WTC11 (cell line): ENCODE measurements around the gene TEKT2. TPM values are rescaled to one million over a fixed set of nuclear protein-coding genes. Genes with fewer than 3 reads are reported as not detected.

Experiments used
- ATAC-seq: fragments of 200-7000 bp; cut with Tn5 transposase; 2 replicates; pipeline ENCODE4 v1.10.0; 2021; ENCODE audit warnings: mild to moderate bottlenecking, moderate library complexity
- CTCF ChIA-PET: fragments of 300-600 bp; sonication (Branson Sonifier 250); formaldehyde crosslinking; loops from one replicate; lab custom pipeline; 2021; ENCODE audit warnings: antibody characterized with exemption; lab: Charles Lee
- POLR2A ChIA-PET: fragments of 350-600 bp; sonication (Branson Sonifier 250); formaldehyde crosslinking; loops from one replicate; lab custom pipeline; 2021; ENCODE audit warnings: antibody characterized with exemption; lab: Charles Lee
- DNase-seq: peaks from one replicate; pipeline ENCODE4 v3.0.0; 2021; ENCODE audit warnings: low spot score
- H3K27ac Mint-ChIP-seq: 2 replicates; pipeline ENCODE4 v1.8.0; 2021; ENCODE audit warnings: mixed read lengths
- H3K27me3 Mint-ChIP-seq: 2 replicates; pipeline ENCODE4 v1.8.0; 2021; ENCODE audit warnings: low read depth, mild to moderate bottlenecking, moderate library complexity, mixed read lengths
- H3K36me3 Mint-ChIP-seq: 2 replicates; pipeline ENCODE4 v1.8.0; 2021; ENCODE audit warnings: mixed read lengths
- H3K4me1 Mint-ChIP-seq: 2 replicates; pipeline ENCODE4 v1.8.0; 2022; ENCODE audit warnings: mixed read lengths
- H3K4me3 Mint-ChIP-seq: 2 replicates; pipeline ENCODE4 v1.8.0; 2021; ENCODE audit warnings: mild to moderate bottlenecking, moderate library complexity, mixed read lengths
- H3K9me3 Mint-ChIP-seq: 2 replicates; pipeline ENCODE4 v1.8.0; 2021; ENCODE audit warnings: mixed read lengths
- CREM ChIP-seq: sonication (generic); formaldehyde crosslinking; IDR thresholded peaks from 2 replicates; pipeline ENCODE4 v1.8.1; 2022; ENCODE audit warnings: mild to moderate bottlenecking, missing genetic modification reagents, moderate library complexity
- CTCF ChIP-seq: fragments of 200-600 bp; IDR thresholded peaks from 2 replicates; pipeline ENCODE4 v1.8.0; 2022; ENCODE audit warnings: antibody characterized with exemption
- EMX1 ChIP-seq: fragments of 250-450 bp; sonication (Bioruptor Pico); IDR thresholded peaks from 2 replicates; pipeline ENCODE4 v1.8.0; 2021; ENCODE audit warnings: mild to moderate bottlenecking
- GABPB1 ChIP-seq: sonication (generic); formaldehyde crosslinking; IDR thresholded peaks from 2 replicates; pipeline ENCODE4 v1.8.1; 2023; ENCODE audit warnings: mild to moderate bottlenecking, missing genetic modification reagents
- MXD4 ChIP-seq: fragments of 250-450 bp; sonication (Bioruptor Pico); IDR thresholded peaks from 2 replicates; pipeline ENCODE4 v1.8.0; 2021; ENCODE audit warnings: mild to moderate bottlenecking, moderate library complexity, borderline replicate concordance
- NR2C2 ChIP-seq: sonication (generic); formaldehyde crosslinking; IDR thresholded peaks from 2 replicates; pipeline ENCODE4 v1.8.0; 2022; ENCODE audit warnings: mild to moderate bottlenecking, missing genetic modification reagents
- OVOL2 ChIP-seq: fragments of 250-450 bp; sonication (Bioruptor Pico); IDR thresholded peaks from 2 replicates; pipeline ENCODE4 v1.9.0; 2021; ENCODE audit warnings: mild to moderate bottlenecking, borderline replicate concordance
- SMAD3 ChIP-seq: sonication (generic); formaldehyde crosslinking; IDR thresholded peaks from 2 replicates; pipeline ENCODE4 v1.8.0; 2022; ENCODE audit warnings: missing genetic modification reagents, mild to moderate bottlenecking, borderline replicate concordance
- SP1 ChIP-seq: sonication (generic); formaldehyde crosslinking; conservative IDR thresholded peaks from 2 replicates; pipeline ENCODE4 v1.8.1; 2022; ENCODE audit warnings: missing genetic modification reagents
- ZNF138 ChIP-seq: sonication (generic); formaldehyde crosslinking; conservative IDR thresholded peaks from 2 replicates; pipeline ENCODE4 v1.8.1; 2022; ENCODE audit warnings: mild to moderate bottlenecking, moderate library complexity, missing genetic modification reagents
- ZNF396 ChIP-seq: fragments of 250-450 bp; sonication (Bioruptor Pico); IDR thresholded peaks from 2 replicates; pipeline ENCODE4 v1.8.0; 2021; ENCODE audit warnings: mild to moderate bottlenecking, moderate library complexity, borderline replicate concordance
- ZSCAN18 ChIP-seq: fragments of 250-450 bp; sonication (Bioruptor Pico); IDR thresholded peaks from 2 replicates; pipeline ENCODE4 v2.1.2; 2022; ENCODE audit warnings: mild to moderate bottlenecking, moderate library complexity
- total RNA-seq: library from RNA; stranded (reverse); gene quantifications from 3 replicates; pipeline ENCODE4 v1.2.3, GENCODE V29; 2021
- TF ChIP-seq, protein P1 (sequence below): sonication (generic); formaldehyde crosslinking; IDR thresholded peaks from 2 replicates; pipeline ENCODE4 v1.8.0; 2022; ENCODE audit warnings: missing genetic modification reagents
- TF ChIP-seq, protein P2 (sequence below): fragments of 250-450 bp; sonication (Bioruptor Pico); IDR thresholded peaks from 2 replicates; pipeline ENCODE4 v1.9.0; 2021; ENCODE audit warnings: mild to moderate bottlenecking, borderline replicate concordance
- TF ChIP-seq, protein P3 (sequence below): sonication (generic); formaldehyde crosslinking; IDR thresholded peaks from 2 replicates; pipeline ENCODE4 v1.8.0; 2023; ENCODE audit warnings: mild to moderate bottlenecking, missing genetic modification reagents
- TF ChIP-seq, protein P4 (sequence below): sonication (generic); formaldehyde crosslinking; IDR thresholded peaks from 2 replicates; pipeline ENCODE4 v1.8.1; 2023; ENCODE audit warnings: mild to moderate bottlenecking, missing genetic modification reagents

Gene TEKT2
- total RNA-seq, 1 experiment from 2014 or later, result 1.9 TPM

DNA sequence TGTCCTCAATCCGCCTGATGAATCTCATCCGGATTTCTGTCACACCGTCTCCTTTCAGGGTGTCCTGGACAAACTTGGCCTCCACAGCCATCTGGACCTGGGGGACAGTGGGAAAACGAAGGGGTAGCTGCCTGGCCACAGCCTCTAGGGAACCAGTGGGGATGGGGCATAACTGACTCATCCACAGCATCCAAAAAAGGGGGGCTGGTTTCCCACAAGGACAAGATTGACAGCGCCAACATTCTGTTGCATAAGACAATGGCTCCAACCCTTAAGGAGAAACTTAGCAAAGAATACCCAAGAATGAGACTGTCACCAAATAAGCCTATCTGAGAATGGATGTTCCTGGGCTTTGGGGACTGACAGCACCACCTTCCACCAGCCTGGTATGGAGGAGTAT lies 53.3 kb downstream of the TEKT2 start:
- H3K27me3 Mint-ChIP-seq, result no peaks in the 10 kb centered on the region
- H3K36me3 Mint-ChIP-seq, result peaks cover 20% of the 10 kb centered on the region; the same call in 1 of the 2 replicates
- H3K27ac Mint-ChIP-seq, result no peak overlapping the region
- H3K9me3 Mint-ChIP-seq, result no peaks in the 10 kb centered on the region
- TF ChIP-seq MXD4 (CRISPR knock-in tag) (no peak), CTCF (no peak), ZNF396 (CRISPR knock-in tag) (no peak), ZNF138 (CRISPR knock-in tag) (no peak), SMAD3 (CRISPR knock-in tag) (no peak), CREM (no peak)
- TF ChIP-seq, protein P1, sequence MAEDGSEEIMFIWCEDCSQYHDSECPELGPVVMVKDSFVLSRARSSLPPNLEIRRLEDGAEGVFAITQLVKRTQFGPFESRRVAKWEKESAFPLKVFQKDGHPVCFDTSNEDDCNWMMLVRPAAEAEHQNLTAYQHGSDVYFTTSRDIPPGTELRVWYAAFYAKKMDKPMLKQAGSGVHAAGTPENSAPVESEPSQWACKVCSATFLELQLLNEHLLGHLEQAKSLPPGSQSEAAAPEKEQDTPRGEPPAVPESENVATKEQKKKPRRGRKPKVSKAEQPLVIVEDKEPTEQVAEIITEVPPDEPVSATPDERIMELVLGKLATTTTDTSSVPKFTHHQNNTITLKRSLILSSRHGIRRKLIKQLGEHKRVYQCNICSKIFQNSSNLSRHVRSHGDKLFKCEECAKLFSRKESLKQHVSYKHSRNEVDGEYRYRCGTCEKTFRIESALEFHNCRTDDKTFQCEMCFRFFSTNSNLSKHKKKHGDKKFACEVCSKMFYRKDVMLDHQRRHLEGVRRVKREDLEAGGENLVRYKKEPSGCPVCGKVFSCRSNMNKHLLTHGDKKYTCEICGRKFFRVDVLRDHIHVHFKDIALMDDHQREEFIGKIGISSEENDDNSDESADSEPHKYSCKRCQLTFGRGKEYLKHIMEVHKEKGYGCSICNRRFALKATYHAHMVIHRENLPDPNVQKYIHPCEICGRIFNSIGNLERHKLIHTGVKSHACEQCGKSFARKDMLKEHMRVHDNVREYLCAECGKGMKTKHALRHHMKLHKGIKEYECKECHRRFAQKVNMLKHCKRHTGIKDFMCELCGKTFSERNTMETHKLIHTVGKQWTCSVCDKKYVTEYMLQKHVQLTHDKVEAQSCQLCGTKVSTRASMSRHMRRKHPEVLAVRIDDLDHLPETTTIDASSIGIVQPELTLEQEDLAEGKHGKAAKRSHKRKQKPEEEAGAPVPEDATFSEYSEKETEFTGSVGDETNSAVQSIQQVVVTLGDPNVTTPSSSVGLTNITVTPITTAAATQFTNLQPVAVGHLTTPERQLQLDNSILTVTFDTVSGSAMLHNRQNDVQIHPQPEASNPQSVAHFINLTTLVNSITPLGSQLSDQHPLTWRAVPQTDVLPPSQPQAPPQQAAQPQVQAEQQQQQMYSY, result no peak
- TF ChIP-seq, protein P2, sequence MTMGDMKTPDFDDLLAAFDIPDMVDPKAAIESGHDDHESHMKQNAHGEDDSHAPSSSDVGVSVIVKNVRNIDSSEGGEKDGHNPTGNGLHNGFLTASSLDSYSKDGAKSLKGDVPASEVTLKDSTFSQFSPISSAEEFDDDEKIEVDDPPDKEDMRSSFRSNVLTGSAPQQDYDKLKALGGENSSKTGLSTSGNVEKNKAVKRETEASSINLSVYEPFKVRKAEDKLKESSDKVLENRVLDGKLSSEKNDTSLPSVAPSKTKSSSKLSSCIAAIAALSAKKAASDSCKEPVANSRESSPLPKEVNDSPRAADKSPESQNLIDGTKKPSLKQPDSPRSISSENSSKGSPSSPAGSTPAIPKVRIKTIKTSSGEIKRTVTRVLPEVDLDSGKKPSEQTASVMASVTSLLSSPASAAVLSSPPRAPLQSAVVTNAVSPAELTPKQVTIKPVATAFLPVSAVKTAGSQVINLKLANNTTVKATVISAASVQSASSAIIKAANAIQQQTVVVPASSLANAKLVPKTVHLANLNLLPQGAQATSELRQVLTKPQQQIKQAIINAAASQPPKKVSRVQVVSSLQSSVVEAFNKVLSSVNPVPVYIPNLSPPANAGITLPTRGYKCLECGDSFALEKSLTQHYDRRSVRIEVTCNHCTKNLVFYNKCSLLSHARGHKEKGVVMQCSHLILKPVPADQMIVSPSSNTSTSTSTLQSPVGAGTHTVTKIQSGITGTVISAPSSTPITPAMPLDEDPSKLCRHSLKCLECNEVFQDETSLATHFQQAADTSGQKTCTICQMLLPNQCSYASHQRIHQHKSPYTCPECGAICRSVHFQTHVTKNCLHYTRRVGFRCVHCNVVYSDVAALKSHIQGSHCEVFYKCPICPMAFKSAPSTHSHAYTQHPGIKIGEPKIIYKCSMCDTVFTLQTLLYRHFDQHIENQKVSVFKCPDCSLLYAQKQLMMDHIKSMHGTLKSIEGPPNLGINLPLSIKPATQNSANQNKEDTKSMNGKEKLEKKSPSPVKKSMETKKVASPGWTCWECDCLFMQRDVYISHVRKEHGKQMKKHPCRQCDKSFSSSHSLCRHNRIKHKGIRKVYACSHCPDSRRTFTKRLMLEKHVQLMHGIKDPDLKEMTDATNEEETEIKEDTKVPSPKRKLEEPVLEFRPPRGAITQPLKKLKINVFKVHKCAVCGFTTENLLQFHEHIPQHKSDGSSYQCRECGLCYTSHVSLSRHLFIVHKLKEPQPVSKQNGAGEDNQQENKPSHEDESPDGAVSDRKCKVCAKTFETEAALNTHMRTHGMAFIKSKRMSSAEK (CRISPR knock-in tag), result no peak
- TF ChIP-seq, all 79 proteins: peak for 0
- ChIA-PET CTCF (interaction anchor here (2.0 to 5.5 kb wide), 2 partner anchors 12 to 41 kb away, joined by 6 to 142 read pairs; partner anchors contain the start of gene TRAPPC3), POLR2A (interaction anchor here (1.1 kb wide), 1 partner anchor 12 kb away, joined by 3 read pairs; the partner anchor contains the start of gene TRAPPC3)
- no peak for ATAC-seq
- Mint-ChIP-seq H3K4me3 (no peak overlapping the region), H3K4me1 (peaks cover 6% of the 10 kb centered on the region)
- DNase-seq, result no peak

GRCh38 chr1:36137776-36138175 lies 53.9 kb downstream of the TEKT2 start:
- peaks cover 20% of the 10 kb centered on the region; the same call in 1 of the 2 replicates for H3K36me3 Mint-ChIP-seq
- CTCF ChIA-PET, result interaction anchor here (2.0 kb wide), 1 partner anchor 11 kb away, joined by 6 read pairs; the partner anchor contains the start of gene TRAPPC3
- TF ChIP-seq, protein P3, sequence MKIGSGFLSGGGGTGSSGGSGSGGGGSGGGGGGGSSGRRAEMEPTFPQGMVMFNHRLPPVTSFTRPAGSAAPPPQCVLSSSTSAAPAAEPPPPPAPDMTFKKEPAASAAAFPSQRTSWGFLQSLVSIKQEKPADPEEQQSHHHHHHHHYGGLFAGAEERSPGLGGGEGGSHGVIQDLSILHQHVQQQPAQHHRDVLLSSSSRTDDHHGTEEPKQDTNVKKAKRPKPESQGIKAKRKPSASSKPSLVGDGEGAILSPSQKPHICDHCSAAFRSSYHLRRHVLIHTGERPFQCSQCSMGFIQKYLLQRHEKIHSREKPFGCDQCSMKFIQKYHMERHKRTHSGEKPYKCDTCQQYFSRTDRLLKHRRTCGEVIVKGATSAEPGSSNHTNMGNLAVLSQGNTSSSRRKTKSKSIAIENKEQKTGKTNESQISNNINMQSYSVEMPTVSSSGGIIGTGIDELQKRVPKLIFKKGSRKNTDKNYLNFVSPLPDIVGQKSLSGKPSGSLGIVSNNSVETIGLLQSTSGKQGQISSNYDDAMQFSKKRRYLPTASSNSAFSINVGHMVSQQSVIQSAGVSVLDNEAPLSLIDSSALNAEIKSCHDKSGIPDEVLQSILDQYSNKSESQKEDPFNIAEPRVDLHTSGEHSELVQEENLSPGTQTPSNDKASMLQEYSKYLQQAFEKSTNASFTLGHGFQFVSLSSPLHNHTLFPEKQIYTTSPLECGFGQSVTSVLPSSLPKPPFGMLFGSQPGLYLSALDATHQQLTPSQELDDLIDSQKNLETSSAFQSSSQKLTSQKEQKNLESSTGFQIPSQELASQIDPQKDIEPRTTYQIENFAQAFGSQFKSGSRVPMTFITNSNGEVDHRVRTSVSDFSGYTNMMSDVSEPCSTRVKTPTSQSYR (CRISPR knock-in tag), result no peak
- no peak for TF ChIP-seq EMX1 (CRISPR knock-in tag)
- no peak for TF ChIP-seq CTCF
- TF ChIP-seq NR2C2, result no peak
- no peak for TF ChIP-seq OVOL2
- no peak for TF ChIP-seq ZSCAN18 (CRISPR knock-in tag)
- TF ChIP-seq, protein P4, sequence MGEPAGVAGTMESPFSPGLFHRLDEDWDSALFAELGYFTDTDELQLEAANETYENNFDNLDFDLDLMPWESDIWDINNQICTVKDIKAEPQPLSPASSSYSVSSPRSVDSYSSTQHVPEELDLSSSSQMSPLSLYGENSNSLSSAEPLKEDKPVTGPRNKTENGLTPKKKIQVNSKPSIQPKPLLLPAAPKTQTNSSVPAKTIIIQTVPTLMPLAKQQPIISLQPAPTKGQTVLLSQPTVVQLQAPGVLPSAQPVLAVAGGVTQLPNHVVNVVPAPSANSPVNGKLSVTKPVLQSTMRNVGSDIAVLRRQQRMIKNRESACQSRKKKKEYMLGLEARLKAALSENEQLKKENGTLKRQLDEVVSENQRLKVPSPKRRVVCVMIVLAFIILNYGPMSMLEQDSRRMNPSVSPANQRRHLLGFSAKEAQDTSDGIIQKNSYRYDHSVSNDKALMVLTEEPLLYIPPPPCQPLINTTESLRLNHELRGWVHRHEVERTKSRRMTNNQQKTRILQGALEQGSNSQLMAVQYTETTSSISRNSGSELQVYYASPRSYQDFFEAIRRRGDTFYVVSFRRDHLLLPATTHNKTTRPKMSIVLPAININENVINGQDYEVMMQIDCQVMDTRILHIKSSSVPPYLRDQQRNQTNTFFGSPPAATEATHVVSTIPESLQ (CRISPR knock-in tag), result no peak
- no peak for TF ChIP-seq GABPB1
- no peak for TF ChIP-seq SP1 (CRISPR knock-in tag)

More at GRCh38 chr1:36137776-36138175, 53.9 kb downstream of the TEKT2 start:
- Mint-ChIP-seq H3K27ac (no peak overlapping the region), H3K9me3 (no peaks in the 10 kb centered on the region), H3K4me3 (no peak overlapping the region), H3K4me1 (peaks cover 6% of the 10 kb centered on the region), H3K27me3 (no peaks in the 10 kb centered on the region)
- no peak for ATAC-seq
- no peak for DNase-seq
- POLR2A ChIA-PET, result no interaction called here
